ENCODE results near the gene MEX3D.

MEX3D gene

DNA sequence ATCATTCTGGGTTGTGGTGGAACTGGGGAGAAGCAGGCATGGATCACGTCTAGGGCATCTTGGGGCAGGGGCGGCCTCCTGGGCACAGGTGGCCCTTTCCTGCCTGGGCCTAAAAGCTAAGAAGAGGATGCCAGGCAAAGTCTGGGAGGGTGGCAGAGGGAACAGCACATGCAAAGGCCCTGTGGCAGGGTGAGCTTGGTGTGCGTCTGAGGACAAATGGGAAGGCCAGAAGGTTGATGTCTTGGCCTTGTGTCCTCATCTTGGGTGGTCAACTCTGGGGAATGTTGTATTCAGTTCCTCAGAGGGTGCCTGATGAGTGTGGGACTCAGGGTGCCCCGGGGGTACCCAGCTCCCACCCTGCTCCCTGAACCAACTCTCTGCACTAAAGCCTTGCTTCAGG, 49.7 kb downstream of the MEX3D start:
- no peak for DNase-seq (ENCODE audit: low read depth)

DNA sequence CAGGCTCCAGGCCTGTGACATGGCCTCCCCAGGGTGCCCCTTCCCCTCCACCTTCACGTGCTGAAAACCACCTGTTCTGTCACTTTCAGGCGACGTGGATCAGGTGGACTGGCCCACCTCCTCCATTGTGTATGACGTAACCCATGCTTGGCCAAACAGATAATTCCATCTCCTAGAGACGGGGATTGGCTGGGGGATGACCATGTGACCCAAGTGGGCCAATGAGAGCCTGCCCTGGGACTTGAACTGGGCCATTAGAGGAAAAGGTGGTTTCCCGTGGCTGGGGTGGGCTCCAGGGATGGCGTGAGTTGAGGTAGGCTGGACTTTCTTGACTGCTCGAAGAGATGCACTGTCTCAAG, 51.8 kb downstream of the MEX3D start:
- no peak for DNase-seq (ENCODE audit: low read depth)

DNA sequence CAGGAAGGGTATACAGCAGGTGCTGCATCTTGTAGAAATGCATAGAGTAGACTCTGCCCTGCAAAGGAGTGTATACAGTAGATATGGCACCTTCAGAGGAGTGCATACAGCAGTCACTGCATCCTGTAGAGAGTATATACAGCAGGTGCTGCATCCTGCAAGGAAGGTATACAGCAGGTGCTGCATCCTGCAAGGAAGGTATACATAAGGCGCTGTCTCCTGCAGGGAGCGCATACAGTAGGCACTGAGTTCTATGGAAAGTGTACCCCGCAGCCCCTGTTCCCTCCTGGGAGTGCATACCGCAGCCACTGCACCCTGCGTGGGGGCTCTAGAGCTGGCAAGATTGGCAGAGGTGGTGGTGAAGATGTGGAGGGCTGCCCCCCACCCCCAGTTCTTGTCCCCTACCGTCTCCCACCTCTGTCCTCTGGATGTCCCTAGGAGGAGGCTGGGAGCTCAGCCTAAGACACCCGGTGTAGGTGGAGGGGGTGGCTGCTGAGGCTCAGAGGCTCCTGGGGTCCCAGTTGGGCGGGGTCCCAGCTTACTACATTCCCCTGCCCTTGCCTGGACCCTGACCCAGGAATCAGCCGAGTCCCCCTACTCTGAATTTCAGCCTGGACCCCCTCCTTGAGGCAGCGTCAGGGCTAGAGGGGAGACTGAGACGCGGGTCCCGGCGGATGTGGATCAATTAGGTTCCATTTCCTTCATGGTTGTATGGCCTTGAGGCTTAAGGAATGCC, 53.0 kb downstream of the MEX3D start:
- DNase-seq (ENCODE audit: low read depth), result no peak

DNA sequence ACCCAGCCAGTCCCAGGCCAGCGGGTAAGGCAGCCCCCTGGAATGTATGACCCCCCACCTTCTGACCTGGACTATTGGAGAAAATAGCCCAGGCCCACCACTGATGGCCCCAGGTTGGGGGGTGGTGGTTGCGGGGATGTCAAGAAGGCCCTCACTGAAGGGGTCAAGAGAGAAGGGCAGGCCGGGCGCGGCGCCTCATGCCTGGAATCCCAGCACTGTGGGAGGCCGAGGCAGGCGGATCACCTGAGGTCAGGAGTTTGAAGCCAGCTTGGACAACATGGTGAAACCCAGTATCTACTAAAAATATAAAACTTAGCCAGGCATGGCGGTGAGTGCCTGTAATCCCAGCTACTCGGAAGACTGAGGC, 53.8 kb downstream of the MEX3D start:
- no peak for DNase-seq (ENCODE audit: low read depth)

DNA sequence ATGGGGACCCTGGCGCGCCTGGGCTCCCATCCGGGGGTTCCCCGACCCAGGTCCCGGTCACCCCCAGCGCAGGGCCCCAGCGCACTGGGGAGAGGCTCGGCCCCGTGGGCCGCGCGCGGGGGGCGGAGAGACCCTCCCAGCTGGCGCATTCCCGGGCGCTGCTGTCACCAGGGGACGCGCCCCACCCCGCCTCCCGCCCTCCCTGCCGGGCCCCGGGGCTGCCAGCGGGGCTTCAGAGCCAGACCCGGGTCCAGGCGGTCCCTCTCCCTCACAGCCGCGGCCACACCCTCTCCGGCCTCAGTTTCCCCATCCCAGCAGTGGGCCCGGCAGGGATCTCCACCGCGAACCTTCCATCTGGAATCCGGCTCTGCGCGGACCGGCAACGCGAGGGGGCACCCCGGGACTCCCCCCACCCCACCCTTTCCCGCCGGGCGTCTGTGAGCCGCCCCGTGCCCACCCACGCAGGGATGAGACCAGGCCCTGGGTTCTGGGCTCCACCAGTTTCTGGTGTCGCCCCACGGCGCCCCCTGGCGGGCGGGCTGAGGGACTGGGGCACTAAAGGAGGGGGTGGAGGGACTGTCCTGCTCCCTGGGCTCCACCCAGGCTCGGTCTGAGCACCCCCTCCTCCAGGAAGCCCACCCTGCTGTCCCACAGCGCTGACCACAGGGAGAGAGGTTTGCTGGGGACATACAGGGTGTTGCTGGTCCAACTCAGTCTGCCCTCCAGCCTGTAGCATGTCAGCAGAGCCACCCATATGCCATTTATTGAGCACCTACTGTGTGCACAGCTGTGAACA, 54.4 kb downstream of the MEX3D start:
- no peak for DNase-seq (ENCODE audit: low read depth)

DNA sequence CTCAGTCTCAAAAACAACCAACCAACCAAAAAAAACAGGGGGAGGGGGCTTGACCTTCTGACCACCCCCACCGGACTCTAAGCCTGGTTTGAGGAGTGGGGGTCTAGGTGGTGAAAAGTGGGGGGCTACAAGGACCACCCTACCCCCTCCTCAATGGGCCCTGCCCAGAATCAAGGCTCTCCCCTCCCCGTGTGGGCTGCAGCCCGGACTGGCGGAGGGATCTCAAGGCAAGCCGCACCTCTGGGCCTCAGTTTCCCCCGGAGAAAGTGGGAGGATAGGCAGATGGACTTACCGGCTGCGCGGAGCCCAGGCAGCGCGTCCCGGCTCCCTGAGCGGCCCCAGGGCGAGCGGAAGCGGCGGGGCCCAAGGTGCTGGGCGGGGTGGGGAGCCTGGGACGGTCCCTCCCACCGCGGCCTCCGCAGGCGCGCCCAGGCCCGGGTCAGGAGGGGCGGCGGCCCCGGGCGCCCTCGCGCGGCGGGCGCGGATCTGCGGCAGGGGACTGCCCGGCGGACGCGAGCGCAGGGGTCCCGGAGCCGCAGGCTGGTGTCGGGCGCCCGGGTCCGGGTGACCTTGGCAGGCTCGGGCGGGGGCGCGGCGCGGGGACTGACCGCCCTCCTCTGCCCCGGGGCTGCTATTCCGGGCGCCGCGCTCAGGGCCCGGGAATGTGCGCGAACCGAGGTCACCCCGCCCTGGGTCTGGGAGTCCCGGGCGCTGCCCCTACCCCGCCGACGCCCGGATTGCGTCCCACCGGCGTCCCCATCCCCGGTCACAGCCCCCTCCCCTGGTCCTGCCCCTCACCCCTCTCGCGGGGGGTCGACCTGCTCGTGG, 55.2 kb downstream of the MEX3D start, which contains the start of gene ADAMTSL5:
Gene ADAMTSL5, minus strand, starts transcription at position 349 of the 828 bp plus-strand sequence. CDS start 2,076 bp downstream, outside the sequence.
- no peak for DNase-seq (ENCODE audit: low read depth)

DNA sequence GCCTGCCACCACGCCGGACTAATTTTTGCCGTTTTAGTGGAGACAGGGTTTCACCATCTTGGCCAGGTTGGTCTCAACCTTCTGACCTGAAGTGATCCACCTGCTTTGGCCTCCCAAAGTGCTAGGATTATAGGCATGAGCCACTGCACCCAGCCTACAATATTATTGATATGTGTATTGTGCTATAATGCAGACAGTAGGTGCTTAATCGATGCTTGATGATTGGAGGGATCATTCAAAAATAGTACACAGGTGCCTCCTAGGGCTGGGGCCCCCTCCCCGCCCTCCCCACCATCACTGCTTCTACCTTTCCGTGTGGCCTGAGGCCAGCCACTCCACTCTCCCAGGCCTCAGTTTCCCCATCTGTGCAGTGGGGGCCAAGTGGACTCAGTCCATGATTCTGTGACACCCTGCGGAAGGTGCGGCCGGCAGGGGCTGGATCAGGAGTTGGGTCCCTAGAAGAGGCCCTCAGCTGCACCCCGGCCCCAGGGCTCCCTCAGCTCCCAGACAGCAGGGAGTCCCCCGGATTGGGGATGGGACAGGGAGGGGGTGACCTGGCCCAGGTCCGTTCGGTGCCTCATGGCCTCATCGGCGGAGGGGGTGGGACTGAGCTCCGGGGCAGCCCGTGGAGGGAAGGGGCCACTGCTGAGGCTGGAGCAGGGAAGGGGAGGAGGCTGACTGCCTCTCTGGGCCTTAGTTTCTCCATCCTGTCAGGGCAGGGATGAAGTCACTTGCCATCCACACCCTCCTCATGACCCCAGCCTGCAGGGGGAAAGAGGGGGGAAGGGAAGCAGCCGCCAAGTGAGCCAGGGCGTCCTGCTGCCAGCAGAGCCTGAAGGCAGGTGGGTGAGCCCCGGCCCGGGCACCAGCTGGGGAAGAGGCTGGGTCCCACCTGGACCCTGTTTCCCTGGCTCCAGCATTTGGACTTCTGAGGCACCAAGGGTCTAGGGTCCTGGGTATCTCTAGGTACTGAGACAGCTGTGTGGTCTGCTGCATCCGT, 56.5 kb downstream of the MEX3D start:
- no peak for DNase-seq (ENCODE audit: low read depth)

DNA sequence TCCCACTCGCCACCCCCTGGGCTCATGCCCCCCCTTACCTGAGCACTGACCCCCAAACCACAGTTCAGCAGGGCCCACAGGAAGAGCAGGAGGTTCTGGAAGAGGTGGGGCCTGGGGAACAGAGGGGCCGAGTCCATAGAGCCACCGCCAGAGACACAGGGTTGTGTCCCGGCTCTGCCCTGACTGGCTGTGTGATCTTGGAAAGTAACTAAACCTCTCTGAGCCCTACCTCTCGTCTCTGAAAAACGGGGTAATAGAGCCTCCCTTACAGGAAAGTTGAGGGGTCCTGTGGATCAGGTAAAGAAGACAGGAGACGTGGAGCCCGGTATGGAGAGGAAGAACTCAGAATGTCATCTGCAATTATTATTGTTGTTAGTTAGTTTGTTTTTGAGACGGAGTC, 57.3 kb downstream of the MEX3D start:
- no peak for DNase-seq (ENCODE audit: low read depth)

DNA sequence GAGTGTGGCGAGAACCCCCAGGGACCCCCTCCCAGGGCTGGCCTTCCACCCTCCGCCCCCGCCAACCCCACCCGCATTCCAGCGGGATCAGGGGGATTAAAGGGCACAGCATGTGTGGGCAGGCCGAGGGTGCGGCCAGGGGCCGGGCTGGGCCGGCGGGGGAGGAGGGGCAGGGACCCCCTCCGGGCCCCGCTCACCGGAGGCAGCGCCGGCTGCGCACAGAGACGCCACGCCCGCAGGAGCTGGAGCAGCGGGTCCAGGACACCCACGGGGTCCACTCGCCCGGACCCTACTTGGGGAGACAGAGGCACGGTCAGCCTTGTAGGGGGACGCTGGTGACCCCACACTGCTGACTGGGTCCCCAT, 57.7 kb downstream of the MEX3D start:
- no peak for DNase-seq (ENCODE audit: low read depth)

DNA sequence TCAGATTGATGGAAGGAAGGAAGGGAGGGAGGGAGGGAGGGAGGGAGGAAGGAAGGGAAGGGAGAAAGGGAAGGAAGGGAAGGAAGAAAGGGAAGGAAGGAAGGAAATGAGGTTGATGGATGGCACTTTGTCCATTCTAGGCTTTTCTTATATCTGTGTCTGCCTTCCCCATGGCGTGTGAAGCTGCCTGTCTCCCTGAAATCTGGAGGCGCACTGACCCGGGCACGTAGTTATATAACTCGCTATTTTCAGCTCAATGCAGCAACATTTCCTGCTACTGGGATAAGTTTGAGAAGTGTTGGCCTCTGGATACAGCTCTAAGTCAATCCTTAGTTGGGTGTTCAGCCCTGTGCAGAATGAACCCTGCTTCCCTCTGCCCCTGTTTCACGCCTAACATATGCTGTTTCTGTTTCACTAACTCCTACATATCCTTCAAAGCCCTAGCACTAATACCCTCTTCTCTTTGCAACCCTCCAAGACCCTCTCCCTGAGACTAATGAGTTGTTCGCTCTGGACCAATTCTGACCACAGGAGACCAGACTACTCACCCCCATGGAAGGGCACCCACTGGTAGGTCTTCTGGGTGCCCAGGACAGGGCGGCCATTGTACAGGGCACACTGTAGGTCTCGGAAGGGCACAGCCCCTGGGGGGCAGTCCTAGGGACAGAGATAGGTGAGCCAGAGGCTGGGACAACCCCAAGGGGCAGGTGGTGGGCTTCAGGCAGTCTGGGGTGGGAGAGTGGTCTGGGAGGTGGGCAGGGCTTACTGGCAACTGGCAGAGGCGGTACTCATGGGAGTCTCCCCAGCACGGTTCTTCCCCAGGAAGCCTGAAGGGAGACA, 58.3 kb downstream of the MEX3D start:
- DNase-seq (ENCODE audit: low read depth), result no peak

DNA sequence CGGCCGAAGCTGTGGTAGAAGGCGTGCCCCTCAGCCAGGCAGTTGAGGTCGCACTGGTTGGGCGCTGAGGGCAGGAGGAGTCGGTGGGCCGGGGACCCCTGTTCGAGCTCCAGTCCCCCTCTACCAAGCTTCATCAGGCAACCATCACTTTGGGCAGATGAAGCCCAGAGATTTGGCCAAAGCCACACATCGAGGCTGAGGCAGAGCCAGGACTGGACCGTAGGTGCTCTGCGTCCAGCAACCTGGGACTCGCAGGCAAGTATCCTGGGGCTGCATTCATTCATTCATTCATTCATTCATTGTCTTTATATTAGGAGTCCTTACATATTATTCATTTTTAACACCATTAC, 59.6 kb downstream of the MEX3D start:
- no peak for DNase-seq (ENCODE audit: low read depth)

DNA sequence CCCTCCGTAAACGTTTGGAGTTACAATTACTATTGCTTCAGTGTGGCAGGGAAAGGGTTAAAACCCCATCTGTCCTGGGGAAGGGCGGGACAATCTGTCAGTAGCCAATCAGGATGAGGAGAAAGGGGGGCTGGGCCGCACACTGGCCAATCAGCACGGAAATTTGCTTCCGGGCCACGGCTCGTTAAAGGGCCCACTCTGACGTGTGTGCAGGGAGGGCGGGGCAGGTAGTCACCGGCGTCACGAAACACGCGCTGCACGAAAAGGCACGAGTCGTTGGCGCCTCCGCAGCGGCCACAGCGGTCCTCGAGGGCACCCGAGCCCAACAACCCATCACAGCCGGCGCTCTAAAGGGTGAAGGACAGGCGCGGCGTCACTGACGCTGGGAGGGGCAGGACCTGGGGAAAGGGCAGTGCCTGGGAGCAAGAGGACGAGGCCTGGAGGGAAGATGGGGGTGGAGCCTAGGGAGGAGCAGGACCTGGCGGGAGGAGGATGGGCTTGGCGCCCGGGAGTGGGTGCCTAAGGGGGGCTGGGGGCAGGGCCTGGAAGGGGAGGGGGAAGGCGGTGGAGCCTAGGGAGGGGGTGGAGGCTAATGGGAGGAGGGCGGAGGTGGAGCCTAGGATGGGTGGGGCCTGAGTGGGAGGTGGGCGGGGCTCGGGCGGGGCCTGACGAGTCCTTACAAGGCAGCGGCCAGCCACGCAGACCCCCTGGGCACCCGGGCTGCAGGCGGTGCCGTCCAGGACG, 60.2 kb downstream of the MEX3D start:
- peak; percentile 58 for DNase-seq (ENCODE audit: low read depth)

DNA sequence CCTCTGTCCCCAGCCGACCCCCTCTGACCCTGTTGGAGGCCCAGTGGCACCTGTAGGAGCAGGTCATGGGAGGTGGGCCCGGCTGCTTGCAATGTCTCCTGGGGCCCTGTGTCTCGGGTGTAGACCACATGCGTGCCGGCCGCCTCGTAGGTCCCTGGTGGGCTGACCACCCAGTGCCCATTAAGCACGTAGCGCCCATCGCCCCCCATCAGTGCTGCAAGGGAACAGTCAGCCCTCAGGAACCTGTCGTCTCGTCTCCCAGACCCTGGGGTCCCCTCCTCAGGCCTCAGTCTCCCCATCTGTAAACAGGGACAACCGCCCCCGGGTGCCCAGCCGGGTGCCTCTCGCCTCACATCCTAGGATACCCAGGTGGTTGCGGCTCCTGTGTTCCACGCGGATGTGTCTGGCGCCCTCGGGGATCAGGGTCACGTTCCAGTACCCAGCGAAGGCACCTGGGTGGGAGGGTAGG, 60.9 kb downstream of the MEX3D start:
- DNase-seq (ENCODE audit: low read depth), result no peak

DNA sequence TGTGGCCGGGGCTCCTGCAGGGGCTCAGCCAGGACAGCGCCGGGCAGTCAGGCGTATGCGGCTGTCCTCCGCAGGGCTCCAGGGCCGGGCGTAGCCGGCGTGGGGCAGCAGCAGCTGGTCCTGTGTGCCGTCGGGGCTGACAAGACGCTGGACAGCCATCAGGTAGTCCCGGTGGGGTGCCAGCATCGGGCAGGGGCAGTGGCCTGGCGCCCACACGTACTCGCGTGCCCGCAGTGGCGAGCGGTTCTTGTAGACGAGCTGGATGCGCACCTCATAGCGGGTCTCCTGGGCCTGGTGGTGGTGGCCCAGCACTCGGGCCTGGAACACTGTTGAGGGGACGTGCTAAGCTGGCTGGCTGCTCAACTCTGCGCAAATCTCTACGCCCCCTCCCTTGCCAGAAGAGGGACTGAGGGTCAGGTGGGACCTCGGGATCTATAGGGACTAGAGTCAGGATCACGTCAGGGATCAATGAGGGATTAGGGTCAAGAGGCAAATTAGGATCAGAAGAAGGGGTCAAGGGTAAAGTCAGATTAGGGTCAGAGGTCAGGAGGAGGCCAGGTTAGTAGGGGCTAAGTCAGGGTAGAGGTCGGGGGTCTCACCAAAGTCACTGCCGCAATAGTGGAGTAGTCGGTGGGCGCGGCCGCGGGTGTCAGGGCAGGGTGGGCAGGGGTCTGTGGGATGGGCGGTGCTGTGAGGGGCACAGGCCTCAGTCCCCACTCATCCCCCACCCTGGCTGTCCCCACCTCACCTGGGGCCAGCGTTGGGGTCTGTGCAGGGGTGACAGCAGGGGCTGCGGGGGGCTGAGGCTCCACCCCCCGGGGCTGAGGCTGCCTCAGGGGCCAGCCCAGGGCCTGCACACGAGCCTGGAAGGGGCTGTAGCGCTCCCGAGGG, 61.9 kb downstream of the MEX3D start:
- DNase-seq (ENCODE audit: low read depth), result no peak

DNA sequence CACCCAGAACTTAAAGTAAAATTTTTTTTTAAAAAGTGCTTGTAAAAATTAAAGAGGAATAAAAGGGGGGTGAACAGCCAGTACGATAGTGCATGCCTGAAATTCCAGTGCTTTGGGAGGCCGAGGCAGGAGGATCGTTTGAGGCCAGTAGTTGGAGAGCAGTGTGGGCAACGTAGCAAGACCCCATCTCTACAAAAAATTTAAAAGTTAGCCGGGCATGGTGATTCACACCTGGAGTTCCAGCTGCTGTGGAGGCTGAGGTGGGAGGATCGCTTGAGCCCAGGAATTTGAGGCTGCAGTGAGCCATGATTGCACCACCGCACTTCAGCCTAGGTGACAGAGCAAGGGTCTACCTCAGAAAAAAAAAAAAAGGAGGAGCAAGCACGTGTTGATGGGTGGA, 63.1 kb downstream of the MEX3D start:
- DNase-seq (ENCODE audit: low read depth), result no peak

All from GM04503 (cell line).